Omental fat pad (tissue), 4 donors: Measurements from ENCODE around the gene VEZT. TPM values are rescaled to one million over a fixed set of nuclear protein-coding genes. Genes with fewer than 3 reads are reported as not detected.
A peak's percentile ranks its signal among the peaks of the same experiment; 100 is the strongest.

Experiments used
- ATAC-seq: fragments of 150-250 bp; one replicate; pipeline ENCODE4 v1.9.1; 2016; ENCODE audit warnings: mild to moderate bottlenecking, moderate library complexity; ENCODE audit not compliant: low FRiP score
- DNase-seq: peaks from one replicate; pipeline ENCODE4 v3.0.0-alpha.2; 2019; ENCODE audit warnings: low spot score
- total RNA-seq, 4 donors: library from RNA; depleted of rRNA; stranded (reverse); fragments of >200 nt; gene quantifications; one replicate each; pipeline ENCODE4 v1.1.0, GENCODE V29; 2016
- TF ChIP-seq, protein P1 (sequence below), 3 donors: fragments of 450-650 bp; IDR thresholded peaks; one replicate each; pipeline ENCODE4 v1.5.1; 2016 to 2017; ENCODE audit warnings: antibody characterized with exemption in 3 of 3, mild to moderate bottlenecking in 3 of 3, moderate library complexity in 2 of 3

VEZT gene
- total RNA-seq, 4 donors from 2014 or later, result 57.3 to 75.8 (median 64.0) TPM

DNA sequence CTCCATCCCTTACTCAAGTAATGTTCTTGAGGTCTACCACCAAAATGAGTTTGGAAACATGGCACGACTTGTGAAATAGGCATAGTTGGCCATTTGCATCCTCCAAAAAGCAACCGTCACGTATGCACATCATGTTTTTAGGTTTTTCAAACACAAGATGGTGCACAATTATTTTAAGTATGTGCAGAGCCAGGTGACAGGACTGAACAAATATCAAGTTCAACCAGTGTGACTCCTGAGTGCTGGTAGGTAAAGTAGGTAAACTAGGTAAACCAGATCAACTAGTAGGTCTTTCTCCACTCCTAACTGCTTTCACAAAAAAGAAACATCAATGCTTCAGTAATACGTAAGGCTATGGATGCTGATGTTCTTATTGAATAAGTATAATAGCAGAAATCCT, 39.5 kb upstream of the VEZT start:
- DNase-seq, result no peak
- no peak for ATAC-seq
- TF ChIP-seq, protein P1, sequence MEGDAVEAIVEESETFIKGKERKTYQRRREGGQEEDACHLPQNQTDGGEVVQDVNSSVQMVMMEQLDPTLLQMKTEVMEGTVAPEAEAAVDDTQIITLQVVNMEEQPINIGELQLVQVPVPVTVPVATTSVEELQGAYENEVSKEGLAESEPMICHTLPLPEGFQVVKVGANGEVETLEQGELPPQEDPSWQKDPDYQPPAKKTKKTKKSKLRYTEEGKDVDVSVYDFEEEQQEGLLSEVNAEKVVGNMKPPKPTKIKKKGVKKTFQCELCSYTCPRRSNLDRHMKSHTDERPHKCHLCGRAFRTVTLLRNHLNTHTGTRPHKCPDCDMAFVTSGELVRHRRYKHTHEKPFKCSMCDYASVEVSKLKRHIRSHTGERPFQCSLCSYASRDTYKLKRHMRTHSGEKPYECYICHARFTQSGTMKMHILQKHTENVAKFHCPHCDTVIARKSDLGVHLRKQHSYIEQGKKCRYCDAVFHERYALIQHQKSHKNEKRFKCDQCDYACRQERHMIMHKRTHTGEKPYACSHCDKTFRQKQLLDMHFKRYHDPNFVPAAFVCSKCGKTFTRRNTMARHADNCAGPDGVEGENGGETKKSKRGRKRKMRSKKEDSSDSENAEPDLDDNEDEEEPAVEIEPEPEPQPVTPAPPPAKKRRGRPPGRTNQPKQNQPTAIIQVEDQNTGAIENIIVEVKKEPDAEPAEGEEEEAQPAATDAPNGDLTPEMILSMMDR (IDR thresholded peaks at IDR 0.05), result no peak

DNA sequence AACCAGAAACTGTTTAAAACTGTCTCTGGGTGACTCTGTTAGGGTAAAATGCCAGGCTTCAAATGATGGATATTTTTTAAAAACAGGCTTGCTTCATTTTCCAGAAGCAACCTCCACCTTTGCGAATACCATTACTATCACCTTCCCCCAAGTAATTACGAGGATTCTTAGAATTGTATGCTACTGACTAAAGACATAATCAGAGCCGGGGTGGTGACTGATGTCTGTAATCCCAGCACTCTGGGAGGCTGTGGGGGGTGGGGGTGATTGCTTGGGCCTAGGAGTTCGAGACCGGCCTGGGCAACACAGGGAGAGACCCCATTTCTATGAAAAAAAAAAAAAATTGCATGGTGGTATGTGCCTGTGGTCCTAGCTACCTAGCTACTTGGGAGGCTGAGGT, 38.6 kb upstream of the VEZT start:
- TF ChIP-seq, protein P1 (IDR thresholded peaks at IDR 0.05), result no peak
- ATAC-seq (no peak), DNase-seq (no peak)

DNA sequence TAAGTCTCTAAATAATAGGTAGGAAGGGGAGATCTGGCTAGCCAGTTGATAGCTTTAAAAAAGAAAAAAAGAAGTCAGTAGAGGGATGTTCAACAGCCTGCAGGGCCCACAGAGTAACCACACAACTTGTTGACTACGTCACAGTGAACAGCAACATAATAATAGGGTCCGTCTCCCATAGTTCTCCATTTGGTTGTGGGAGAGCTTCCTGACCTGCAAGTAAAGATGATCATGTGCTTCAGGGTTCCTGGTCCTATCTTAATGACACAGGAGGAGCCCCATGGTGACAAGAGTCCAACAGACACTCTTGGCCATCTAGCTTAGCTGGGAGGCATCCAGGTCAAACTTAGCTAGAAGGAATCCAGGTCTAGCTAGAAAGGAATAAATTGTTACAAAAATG, 36.5 kb upstream of the VEZT start:
- DNase-seq (no peak), ATAC-seq (no peak)
- TF ChIP-seq, protein P1 (IDR thresholded peaks at IDR 0.05), result no peak

DNA sequence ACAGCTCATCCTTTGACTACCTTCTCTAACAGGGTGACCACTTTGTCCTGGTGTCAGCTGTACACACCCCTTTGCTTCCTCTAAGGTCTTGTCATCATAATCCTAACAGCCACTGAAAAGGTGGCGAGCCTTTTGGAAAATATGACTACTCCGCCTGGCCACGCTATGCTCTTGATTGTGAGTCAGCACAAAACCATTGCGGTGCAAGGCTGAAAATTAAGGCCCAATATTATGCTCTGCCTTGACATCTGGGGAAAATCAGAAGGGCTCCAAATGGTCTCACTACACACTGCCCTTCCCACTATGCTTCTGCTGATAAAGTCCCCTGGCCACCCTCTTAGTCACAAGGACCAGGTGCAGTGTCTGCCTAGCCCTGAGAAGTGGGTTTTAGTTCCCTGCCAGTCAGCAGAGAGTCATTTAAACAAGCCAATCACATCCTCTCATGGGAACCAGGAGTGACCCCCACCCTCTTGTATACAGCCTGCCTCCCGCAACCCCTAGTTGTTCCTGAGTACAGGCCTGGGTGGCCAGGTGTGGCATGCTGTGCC, 34.7 kb upstream of the VEZT start:
- TF ChIP-seq, protein P1 (IDR thresholded peaks at IDR 0.05), result no peak
- no peak for DNase-seq
- ATAC-seq, result peak; percentile 37

DNA sequence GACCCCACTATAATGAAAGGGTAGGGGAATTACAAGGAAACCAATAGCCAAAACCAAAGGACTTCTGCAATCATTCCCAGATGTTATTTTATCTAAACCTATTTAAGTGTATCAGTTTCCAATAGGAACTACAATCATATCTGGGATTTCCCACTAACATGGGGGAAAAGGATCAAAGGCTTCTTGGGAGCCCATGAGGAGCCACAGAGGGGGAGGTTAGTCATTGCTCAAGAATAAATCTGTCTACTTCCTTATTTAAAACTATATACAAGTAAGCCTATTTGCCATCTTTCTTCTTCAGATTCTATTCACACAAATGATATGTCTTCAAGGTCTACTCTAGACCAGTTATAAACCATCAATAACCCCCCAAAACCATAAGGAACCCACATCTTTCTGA, 33.5 kb upstream of the VEZT start:
- ATAC-seq (no peak), DNase-seq (no peak)
- TF ChIP-seq, protein P1 (IDR thresholded peaks at IDR 0.05), result no peak

DNA sequence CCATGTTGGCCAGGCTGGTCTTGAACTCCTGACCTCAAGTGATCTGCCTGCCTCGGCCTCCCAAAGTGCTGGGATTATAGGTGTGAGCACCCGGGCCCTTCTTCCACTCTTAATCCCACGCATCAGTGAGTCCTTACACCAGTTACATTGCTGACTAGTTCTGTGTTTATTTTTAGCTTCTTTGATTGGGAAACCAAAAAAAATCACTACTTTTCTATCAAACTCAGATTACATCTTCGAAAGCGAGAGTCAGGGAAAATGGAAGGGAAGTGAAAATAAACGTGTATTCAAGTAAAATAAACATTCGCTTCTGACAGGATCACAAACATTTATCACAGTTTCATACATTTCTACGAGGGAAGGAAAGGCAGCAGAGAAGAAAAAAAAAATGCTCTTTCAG, 32.5 kb upstream of the VEZT start:
- TF ChIP-seq, protein P1 (IDR thresholded peaks at IDR 0.05), result no peak
- no peak for DNase-seq
- no peak for ATAC-seq

DNA sequence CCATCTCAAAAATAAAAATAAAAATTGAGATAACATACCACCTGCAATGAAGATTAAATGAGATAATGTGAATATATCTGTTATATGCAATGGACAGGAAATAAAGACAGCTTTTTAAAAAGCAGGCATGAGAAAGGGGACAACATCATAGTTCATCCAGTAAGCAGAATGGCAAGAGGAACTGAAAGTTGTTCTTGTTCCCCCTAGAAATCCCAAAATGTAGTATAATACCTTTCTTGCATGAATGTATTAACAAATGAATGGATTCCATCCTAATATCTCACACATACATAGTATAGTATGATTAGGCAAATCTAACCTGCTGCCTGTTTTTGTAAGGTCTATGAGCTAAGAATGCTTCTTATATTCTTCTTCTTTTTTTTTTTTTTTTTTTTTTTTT, 31.8 kb upstream of the VEZT start:
- DNase-seq (no peak), ATAC-seq (no peak)
- TF ChIP-seq, protein P1 (IDR thresholded peaks at IDR 0.05), result no peak
